Gastroesophageal sphincter (tissue), 3 donors: Measurements from ENCODE around the gene FNDC8.

Source experiments
- CTCF ChIP-seq, 4 experiments: fragments of 200-600 bp in 2 of 4; fragments of 450-650 bp in 2 of 4; sonication (generic) in 1 of 4; IDR thresholded peaks; one replicate each; pipeline ENCODE4 v1.5.1; 2017 to 2019; ENCODE audit warnings: antibody characterized with exemption in 4 of 4, mild to moderate bottlenecking in 2 of 4, moderate library complexity in 2 of 4
- POLR2A ChIP-seq, 2 donors: fragments of 450-650 bp; IDR thresholded peaks; one replicate each; pipeline ENCODE4 v1.6.1; 2017; ENCODE audit warnings: antibody characterized with exemption in 2 of 2, mild to moderate bottlenecking in 2 of 2, moderate library complexity in 1 of 2
- POLR2AphosphoS5 ChIP-seq: sonication (generic); formaldehyde crosslinking; IDR thresholded peaks from one replicate; pipeline ENCODE4 v1.6.1; 2017; ENCODE audit warnings: antibody characterized with exemption

- TF ChIP-seq POLR2AphosphoS5, result no peak
- no peak for TF ChIP-seq CTCF (IDR thresholded peaks at IDR 0.05)
- TF ChIP-seq POLR2A (IDR thresholded peaks at IDR 0.05), result no peak
Measured at GRCh38 chr17:35171834-35172233, 50.4 kb downstream of the FNDC8 start.
